Measurements from ENCODE around the gene PPP1R12A. TPM values are rescaled to one million over a fixed set of nuclear protein-coding genes. Genes with fewer than 3 reads are reported as not detected.
"Not testable (repeated sequence)": the region's sequence is repeated elsewhere in the genome, so short reads cannot be mapped to it uniquely, and the experiment has no call there.

The PPP1R12A gene
- total and polyA plus RNA-seq, 8 donors, result 62.9 to 137 (median 117) TPM

- no peak overlapping the region for H3K4me3 ChIP-seq
- no peaks in the 10 kb centered on the region for H3K27me3 ChIP-seq
- H3K27ac ChIP-seq, result no peak overlapping the region
- intact Hi-C loops (cut with DNase I), result no loop called here
- H3K4me1 ChIP-seq, result no peaks in the 10 kb centered on the region
- TF ChIP-seq, protein P1, sequence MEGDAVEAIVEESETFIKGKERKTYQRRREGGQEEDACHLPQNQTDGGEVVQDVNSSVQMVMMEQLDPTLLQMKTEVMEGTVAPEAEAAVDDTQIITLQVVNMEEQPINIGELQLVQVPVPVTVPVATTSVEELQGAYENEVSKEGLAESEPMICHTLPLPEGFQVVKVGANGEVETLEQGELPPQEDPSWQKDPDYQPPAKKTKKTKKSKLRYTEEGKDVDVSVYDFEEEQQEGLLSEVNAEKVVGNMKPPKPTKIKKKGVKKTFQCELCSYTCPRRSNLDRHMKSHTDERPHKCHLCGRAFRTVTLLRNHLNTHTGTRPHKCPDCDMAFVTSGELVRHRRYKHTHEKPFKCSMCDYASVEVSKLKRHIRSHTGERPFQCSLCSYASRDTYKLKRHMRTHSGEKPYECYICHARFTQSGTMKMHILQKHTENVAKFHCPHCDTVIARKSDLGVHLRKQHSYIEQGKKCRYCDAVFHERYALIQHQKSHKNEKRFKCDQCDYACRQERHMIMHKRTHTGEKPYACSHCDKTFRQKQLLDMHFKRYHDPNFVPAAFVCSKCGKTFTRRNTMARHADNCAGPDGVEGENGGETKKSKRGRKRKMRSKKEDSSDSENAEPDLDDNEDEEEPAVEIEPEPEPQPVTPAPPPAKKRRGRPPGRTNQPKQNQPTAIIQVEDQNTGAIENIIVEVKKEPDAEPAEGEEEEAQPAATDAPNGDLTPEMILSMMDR (IDR thresholded peaks at IDR 0.05), result no peak
- H3K9me3 ChIP-seq, result no peaks in the 10 kb centered on the region
- H3K36me3 ChIP-seq, result no peaks in the 10 kb centered on the region
- no peak for ATAC-seq
- no peak for DNase-seq
Measured at GRCh38 chr12:79978692-79979091, 43.8 kb upstream of the PPP1R12A start.

- H3K4me1 ChIP-seq; H3K27ac ChIP-seq; DNase-seq; intact Hi-C loops (cut with DNase I); H3K27me3 ChIP-seq; H3K36me3 ChIP-seq; ATAC-seq; H3K4me3 ChIP-seq; H3K9me3 ChIP-seq: not testable (repeated sequence)
Measured at GRCh38 chr12:79977856-79978460, 43.1 kb upstream of the PPP1R12A start.

GRCh38 chr12:79975143-79975542 lies 40.2 kb upstream of the PPP1R12A start:
- no peaks in the 10 kb centered on the region for H3K27me3 ChIP-seq
- TF ChIP-seq, protein P1 (IDR thresholded peaks at IDR 0.05), result no peak
- no peaks in the 10 kb centered on the region for H3K36me3 ChIP-seq
- intact Hi-C loops (cut with DNase I), result no loop called here
- no peak overlapping the region for H3K4me3 ChIP-seq
- H3K27ac ChIP-seq, result no peak overlapping the region
- no peaks in the 10 kb centered on the region for H3K4me1 ChIP-seq
- DNase-seq (no peak), ATAC-seq (no peak)
- no peaks in the 10 kb centered on the region for H3K9me3 ChIP-seq

GRCh38 chr12:79973801-79974200 lies 38.9 kb upstream of the PPP1R12A start:
- ATAC-seq (no peak), DNase-seq (no peak)
- H3K27ac ChIP-seq, result no peak overlapping the region
- TF ChIP-seq, protein P1 (IDR thresholded peaks at IDR 0.05), result no peak
- intact Hi-C loops (cut with DNase I), result no loop called here
- no peaks in the 10 kb centered on the region for H3K9me3 ChIP-seq
- no peaks in the 10 kb centered on the region for H3K36me3 ChIP-seq
- H3K4me1 ChIP-seq, result no peaks in the 10 kb centered on the region
- no peak overlapping the region for H3K4me3 ChIP-seq
- H3K27me3 ChIP-seq, result no peaks in the 10 kb centered on the region

GRCh38 chr12:79964100-79964627 lies 29.3 kb upstream of the PPP1R12A start:
- ATAC-seq (no peak), DNase-seq (no peak)
- Histone ChIP-seq H3K4me1 (no peaks in the 10 kb centered on the region), H3K27me3 (no peaks in the 10 kb centered on the region), H3K27ac (no peak overlapping the region), H3K9me3 (no peaks in the 10 kb centered on the region), H3K36me3 (no peaks in the 10 kb centered on the region), H3K4me3 (no peak overlapping the region)
- TF ChIP-seq, protein P1 (IDR thresholded peaks at IDR 0.05), result no peak
- intact Hi-C loops (cut with DNase I), result no loop called here

DNA sequence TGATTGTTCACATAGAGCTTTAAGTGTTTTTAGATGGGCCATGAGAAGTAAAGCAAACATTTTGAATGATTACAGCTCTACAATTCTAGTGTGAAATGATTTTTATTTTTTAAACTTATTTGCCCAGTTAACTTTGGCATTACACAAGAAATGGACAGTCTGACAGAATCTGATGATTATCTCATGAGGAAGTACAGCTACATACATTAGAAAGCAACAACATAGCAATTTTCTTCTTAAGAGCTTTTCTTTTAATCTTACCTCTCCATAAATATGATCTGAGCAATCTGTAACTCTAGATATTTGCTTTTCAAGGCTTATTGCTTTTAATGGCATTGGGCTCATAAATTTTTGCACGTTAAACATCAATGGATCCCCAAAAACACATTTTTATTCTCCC lies 26.5 kb upstream of the PPP1R12A start:
- H3K4me3 ChIP-seq, result no peak overlapping the region
- H3K9me3 ChIP-seq, result no peaks in the 10 kb centered on the region
- H3K27ac ChIP-seq, result no peak overlapping the region
- TF ChIP-seq, protein P1 (IDR thresholded peaks at IDR 0.05), result no peak
- intact Hi-C loops (cut with DNase I), result no loop called here
- H3K36me3 ChIP-seq, result no peaks in the 10 kb centered on the region
- ATAC-seq, result no peak
- DNase-seq, result no peak
- no peaks in the 10 kb centered on the region for H3K27me3 ChIP-seq
- no peaks in the 10 kb centered on the region for H3K4me1 ChIP-seq

Measured in left lung (tissue), 10 donors.